Retinal pigment epithelial cell (primary cell): ENCODE results near the gene PEG3.
"Not testable (repeated sequence)": the region's sequence is repeated elsewhere in the genome, so short reads cannot be mapped to it uniquely, and the experiment has no call there.

Source experiments
- DNase-seq: peaks from one replicate; pipeline ENCODE4 v3.0.0-alpha.2; 2010; ENCODE audit warnings: low read depth
- H3K4me3 ChIP-seq: 2 replicates; pipeline ENCODE4 v1.5.1; 2011; ENCODE audit warnings: mild to moderate bottlenecking, low read length, control low read depth, moderate library complexity
- TF ChIP-seq, protein P1 (sequence below): conservative IDR thresholded peaks from 2 replicates; pipeline ENCODE4 v1.5.1; 2011; ENCODE audit warnings: low read depth, low read length, control low read depth, inconsistent platforms

PEG3 gene

DNA sequence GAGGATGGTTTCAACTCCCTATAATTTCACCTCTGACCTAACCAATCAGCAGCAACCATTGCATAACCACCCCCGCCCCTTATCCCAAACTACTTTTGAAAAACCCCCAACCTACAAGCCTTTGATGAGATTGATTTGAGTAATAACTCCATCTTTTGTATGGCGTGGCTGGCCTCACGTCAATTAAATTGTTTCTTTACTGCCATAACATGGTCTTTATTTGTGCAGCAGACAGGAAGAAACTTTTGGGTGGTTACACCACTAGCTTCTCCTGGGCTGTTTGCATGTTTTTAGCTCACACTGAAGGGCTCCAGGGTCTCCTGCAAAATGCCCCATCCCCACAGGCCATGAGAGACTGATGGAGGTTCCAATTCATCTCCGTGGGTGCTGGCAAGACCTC lies 34.0 kb upstream of the PEG3 start:
- H3K4me3 ChIP-seq, result no peak overlapping the region
- TF ChIP-seq, protein P1, sequence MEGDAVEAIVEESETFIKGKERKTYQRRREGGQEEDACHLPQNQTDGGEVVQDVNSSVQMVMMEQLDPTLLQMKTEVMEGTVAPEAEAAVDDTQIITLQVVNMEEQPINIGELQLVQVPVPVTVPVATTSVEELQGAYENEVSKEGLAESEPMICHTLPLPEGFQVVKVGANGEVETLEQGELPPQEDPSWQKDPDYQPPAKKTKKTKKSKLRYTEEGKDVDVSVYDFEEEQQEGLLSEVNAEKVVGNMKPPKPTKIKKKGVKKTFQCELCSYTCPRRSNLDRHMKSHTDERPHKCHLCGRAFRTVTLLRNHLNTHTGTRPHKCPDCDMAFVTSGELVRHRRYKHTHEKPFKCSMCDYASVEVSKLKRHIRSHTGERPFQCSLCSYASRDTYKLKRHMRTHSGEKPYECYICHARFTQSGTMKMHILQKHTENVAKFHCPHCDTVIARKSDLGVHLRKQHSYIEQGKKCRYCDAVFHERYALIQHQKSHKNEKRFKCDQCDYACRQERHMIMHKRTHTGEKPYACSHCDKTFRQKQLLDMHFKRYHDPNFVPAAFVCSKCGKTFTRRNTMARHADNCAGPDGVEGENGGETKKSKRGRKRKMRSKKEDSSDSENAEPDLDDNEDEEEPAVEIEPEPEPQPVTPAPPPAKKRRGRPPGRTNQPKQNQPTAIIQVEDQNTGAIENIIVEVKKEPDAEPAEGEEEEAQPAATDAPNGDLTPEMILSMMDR, result no peak
- no peak for DNase-seq

DNA sequence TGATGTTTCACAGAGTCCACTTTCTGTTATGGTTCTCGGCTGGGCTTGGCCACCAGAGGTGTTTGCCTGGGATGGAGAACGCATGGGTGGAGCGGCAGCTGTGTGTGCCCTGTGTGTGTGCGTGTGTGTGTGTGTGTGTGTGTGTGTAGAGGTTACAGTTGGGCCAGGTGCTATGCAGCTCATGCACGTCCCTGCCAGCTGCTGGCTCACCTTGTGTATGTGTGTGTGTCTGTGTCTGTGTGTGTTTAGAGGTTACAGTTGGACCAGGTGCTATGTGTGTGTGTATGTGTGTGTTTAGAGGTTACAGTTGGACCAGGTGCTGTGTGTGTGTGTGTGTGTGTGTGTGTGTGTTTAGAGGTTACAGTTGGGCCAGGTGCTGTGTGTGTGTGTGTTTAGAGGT lies 33.0 kb upstream of the PEG3 start:
- H3K4me3 ChIP-seq, result no peak overlapping the region
- TF ChIP-seq, protein P1, result no peak
- no peak for DNase-seq

DNA sequence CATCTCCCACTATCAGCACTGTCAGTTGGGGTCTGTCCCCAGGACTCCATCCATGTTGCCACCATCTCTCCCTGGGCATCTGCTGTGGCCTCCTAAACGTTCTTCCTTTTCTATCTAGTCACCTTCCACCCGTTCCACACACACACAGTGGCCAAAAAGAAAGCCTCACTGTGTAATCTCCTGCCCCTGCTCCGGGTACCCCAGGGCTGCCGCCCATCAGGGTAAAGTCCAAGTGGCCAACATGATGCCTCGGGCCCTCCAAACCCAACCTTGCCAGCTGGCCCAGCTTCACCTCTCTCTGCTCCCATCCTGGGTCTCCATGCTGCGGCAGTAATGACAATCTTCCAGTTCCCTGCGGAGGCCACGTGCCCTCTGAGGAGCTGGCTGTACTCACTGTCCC lies 29.4 kb upstream of the PEG3 start:
- TF ChIP-seq, protein P1, result no peak
- H3K4me3 ChIP-seq, result no peak overlapping the region
- DNase-seq, result no peak

DNA sequence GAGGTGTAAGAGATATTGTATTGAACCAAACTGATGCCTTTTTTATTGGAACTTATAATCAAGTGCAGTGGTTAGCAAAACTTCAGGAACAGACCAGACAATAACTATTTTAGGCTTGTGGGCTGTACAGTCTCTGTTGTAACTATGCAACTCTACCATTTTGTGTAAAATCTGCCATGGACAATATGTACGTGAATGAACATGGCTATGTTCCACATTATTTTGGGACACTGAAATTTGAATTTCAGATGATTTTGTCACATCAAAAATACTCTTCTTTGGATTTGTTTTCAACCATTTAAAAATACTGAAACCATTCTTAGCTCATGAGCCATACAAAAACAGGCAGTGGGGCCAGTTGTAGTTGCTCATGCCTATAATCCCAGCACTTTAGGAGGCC lies 27.9 kb upstream of the PEG3 start:
- no peak overlapping the region for H3K4me3 ChIP-seq
- TF ChIP-seq, protein P1, result no peak
- DNase-seq, result no peak

DNA sequence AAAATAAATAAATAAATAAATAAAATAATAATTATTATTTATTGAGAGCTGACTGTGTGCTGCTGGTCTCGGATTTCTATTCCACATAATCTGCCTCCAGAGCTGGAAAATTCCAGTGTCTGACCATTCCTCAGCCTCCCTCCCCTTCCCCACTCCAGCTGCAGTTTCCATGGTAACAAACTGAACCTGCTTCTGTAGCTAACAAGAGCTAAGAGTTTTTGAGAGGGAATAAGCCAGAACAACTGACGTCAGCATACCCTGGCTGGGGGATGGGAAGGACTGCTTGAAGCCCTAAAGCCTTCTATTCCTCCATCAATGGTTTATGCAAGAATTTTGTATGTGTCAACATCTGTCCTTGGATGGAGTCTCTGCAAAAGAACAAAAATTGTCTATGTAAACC lies 26.0 kb upstream of the PEG3 start:
- TF ChIP-seq, protein P1, result no peak
- no peak for DNase-seq
- H3K4me3 ChIP-seq, result no peak overlapping the region

DNA sequence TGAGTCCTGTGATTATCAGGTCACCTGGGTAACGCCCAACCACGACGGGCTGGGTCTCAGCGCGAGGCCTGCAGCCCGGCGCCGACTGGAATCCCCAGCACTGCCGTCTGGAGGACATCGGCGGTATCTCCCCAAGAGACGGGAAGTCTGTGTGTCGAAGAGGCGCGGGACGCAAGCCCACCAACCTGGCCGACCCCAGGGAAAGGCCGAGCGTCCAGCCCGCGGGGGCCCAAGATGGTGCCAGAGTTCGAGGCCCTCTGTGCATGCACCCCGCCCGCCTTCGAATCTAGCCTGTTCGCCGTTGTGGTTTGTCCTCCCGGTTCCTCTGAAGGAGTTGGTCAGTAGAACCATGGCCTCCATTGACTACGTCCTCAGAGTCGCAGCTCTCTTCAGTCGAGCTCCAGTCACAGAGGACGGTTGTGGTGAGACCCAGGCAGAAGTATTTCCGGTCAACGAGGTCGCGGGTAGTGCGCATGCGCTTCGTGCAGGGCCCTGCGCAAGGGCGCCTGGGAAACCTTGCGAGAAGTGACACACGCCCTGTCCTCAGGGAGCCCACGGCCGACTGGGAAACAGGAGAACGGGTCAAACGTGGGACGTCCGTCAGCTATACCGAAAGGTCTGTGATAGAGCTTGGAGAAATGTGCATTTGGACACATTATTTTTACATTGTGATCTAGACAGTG lies 24.1 kb upstream of the PEG3 start:
- TF ChIP-seq, protein P1, result no peak
- no peak for DNase-seq
- H3K4me3 ChIP-seq, result no peak overlapping the region

DNA sequence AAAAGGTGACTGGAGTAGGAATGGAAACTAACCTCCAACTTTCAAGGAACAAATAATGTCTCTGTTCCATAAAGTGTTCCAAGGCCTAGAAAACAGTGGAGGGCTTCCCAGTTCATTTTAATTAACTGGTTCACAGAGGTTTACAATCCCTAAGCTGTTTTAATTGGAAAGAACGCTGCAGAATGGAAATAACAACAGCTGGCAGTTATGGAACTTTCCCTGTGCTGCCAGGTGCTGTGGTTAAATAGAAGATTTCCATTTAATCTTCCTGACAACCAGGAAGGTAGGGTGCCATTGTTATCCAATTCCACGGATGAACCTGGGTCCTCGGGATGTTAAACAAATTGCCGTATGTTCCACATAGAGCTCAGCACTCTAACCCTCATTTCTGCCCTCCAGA lies 22.2 kb upstream of the PEG3 start:
- DNase-seq, result no peak
- TF ChIP-seq, protein P1, result no peak
- no peak overlapping the region for H3K4me3 ChIP-seq

DNA sequence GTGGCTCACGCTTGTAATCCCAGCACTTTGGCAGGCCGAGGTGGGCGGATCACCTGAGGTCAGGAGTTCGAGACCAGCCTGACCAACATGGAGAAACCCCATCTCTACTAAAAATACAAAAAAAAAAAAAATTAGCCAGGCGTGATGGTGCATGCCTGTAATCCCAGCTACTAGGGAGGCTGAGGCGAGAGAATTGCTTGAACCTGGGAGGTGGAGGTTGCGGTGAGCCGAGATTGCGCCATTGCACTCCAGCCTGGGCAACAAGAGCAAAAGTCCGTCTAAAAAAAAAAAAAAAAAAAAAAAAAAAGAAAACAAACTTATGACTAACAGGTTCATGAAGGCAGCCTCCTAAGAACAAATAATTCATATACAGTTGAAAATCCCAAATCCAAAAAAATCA lies 19.9 kb upstream of the PEG3 start:
- not testable (repeated sequence) for H3K4me3 ChIP-seq, DNase-seq
